T1000 (cell line): Measurements from ENCODE around the gene SAXO2.
"Not testable (repeated sequence)": the region's sequence is repeated elsewhere in the genome, so short reads cannot be mapped to it uniquely, and the experiment has no call there.

Experiments used
- DNase-seq: peaks from one replicate; lab custom pipeline; 2025; ENCODE audit warnings: mixed read lengths; lab: John Stamatoyannopoulos, UW

The SAXO2 gene

DNA sequence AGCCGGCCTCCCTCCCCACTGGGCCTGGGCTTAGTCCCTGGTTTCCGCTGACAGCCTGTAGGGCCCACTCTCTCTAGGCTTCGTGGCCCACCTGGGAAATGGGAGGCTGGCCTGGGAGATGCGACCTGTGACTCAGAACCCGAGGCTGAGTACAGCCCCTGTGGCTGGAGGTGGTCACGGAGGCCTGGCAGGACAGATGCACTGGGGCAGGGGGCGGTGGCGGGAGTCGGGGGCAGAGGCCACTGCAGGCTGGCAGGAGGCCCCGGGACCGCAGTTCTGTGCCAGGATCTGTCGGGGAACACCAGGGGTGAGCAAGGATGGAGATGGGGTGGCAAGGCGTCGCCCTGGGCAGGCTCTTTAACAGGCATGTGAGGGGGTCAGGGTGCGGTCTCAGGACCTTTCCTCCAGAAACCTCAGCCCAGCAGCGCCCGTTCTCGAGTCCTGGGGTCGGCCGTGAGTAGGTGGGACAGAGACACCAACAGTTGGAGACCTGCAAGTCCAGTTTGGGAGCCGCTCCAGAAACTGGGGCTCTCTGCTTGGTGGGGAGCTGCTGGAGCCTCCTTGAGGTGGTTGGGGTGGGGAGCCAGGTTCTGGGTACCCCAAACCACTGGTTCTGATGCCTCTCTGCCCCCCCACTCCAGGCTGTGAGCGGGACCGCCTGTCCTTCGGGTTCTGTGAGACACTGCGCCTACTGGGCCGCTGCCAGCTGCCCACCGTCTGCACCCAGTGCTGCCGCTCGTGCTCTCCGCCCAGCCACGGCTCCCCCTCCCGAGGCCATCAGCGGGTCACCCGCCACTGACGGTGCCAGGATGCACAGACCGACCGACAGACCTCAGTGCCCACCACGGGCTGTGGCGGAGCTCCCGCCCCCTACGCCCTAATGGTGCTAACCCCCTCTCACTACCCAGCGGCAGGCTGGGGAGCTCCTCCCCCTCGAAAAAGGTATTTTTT, 71.3 kb downstream of the SAXO2 start:
- not testable (repeated sequence) for DNase-seq
